ENCODE results near the gene CNBP. TPM values are rescaled to one million over a fixed set of nuclear protein-coding genes. Genes with fewer than 3 reads are reported as not detected.

Gene CNBP
- total and polyA plus RNA-seq, 2 of the 4 experiments (the other 2 are of a cell fraction), result 217 to 223 TPM

- Histone ChIP-seq H2BK5ac (ENCODE audit: low read depth, low read length, poor library complexity, severe bottlenecking) (no peak overlapping the region), H3K36me3 (ENCODE audit: control insufficient read depth, insufficient read depth, low read length) (no peaks in the 10 kb centered on the region), H2AK9ac (replicated peaks; ENCODE audit: low read depth, low read length, poor library complexity) (peak overlapping the region; percentile 65), H3K14ac (replicated peaks; ENCODE audit: low read depth, low read length) (no peak overlapping the region), H3K27ac (ENCODE audit: insufficient read depth, low read length) (no peak overlapping the region), H3K4me1 (ENCODE audit: control insufficient read depth, insufficient read depth, low read length) (peaks cover 2% of the 10 kb centered on the region; the same call in 1 of the 2 replicates), H4K8ac (ENCODE audit: low read depth in 2 of 2, low read length in 2 of 2) (no peak overlapping the region), H3K18ac (ENCODE audit: low read depth, low read length) (no peak overlapping the region), H3K4me3 (ENCODE audit: insufficient read depth, low read depth, low read length) (no peak overlapping the region), H2AFZ (replicated peaks; ENCODE audit: low read length, poor library complexity) (no peak overlapping the region), H3K23ac (ENCODE audit: low read depth, low read length) (no peak overlapping the region), H3K9me3 (ENCODE audit: control insufficient read depth, insufficient read depth, low read length) (no peaks in the 10 kb centered on the region), H4K20me1 (ENCODE audit: insufficient read depth, low read length) (no peaks in the 10 kb centered on the region), H2BK120ac (ENCODE audit: low read depth, low read length) (no peak overlapping the region), H3K9ac (ENCODE audit: low read depth, low read length) (no peak overlapping the region), H3K79me1 (ENCODE audit: low read depth in 1 of 2, low read length in 2 of 2) (no peaks in the 10 kb centered on the region), H4K5ac (ENCODE audit: low read depth, low read length) (no peak overlapping the region), H3K4ac (ENCODE audit: low read depth, low read length) (no peak overlapping the region), H2BK20ac (ENCODE audit: low read depth, low read length) (0 out of 2 replicates have a peak overlapping the region, but pooled peaks have one; percentile 29), H2AK5ac (ENCODE audit: low read depth, low read length) (no peak overlapping the region), H3K4me2 (ENCODE audit: low read depth, low read length) (no peak overlapping the region), H2BK15ac (ENCODE audit: low read depth, low read length) (peak overlapping the region; percentile 31; the same call in 1 of the 3 replicates), H3K27me3 (ENCODE audit: control insufficient read depth, insufficient read depth, low read length) (no peaks in the 10 kb centered on the region), H3K9me1 (ENCODE audit: insufficient read depth, low read length) (peaks cover 4% of the 10 kb centered on the region; the same call in 1 of the 2 replicates), H4K91ac (ENCODE audit: insufficient read depth, low read depth, low read length) (no peak overlapping the region; the same call in 1 of the 2 replicates), H3K56ac (ENCODE audit: extremely low read depth, insufficient read depth, low read length) (no peak overlapping the region)
- dilution Hi-C loops (cut with HindIII; ENCODE audit: low sequenced_read_pairs, unreplicated experiment), result no loop called here
- intact Hi-C loops (cut with micrococcal nuclease), result no loop called here
- TF ChIP-seq RAD21 (IDR thresholded peaks at IDR 0.05; ENCODE audit: low read length) (no peak), POLR2A (IDR thresholded peaks at IDR 0.05; ENCODE audit: low read depth, low read length) (no peak), RCOR1 (IDR thresholded peaks at IDR 0.05; ENCODE audit: insufficient replicate concordance, low read length) (no peak), CHD1 (IDR thresholded peaks at IDR 0.05; ENCODE audit: low read depth, low read length) (no peak), CTCF (conservative IDR thresholded peaks at IDR 0.05; ENCODE audit: low read depth, low read length) (no peak), MAFK (IDR thresholded peaks at IDR 0.05; ENCODE audit: low read depth, low read length) (no peak), USF2 (IDR thresholded peaks at IDR 0.05; ENCODE audit: low read depth, low read length) (no peak), ELK1 (IDR thresholded peaks at IDR 0.05; ENCODE audit: borderline replicate concordance, low read depth, low read length) (no peak), MAZ (IDR thresholded peaks at IDR 0.05; ENCODE audit: borderline replicate concordance, low read depth, low read length) (no peak), RFX5 (IDR thresholded peaks at IDR 0.05; ENCODE audit: low read depth, low read length) (no peak), NFE2L2 (IDR thresholded peaks at IDR 0.05; ENCODE audit: low read depth, low read length) (no peak), BHLHE40 (IDR thresholded peaks at IDR 0.05; ENCODE audit: low read depth, low read length) (no peak), MXI1 (IDR thresholded peaks at IDR 0.05; ENCODE audit: borderline replicate concordance, low read depth, low read length) (no peak), SMC3 (IDR thresholded peaks at IDR 0.05; ENCODE audit: low read depth, low read length) (no peak), CEBPB (IDR thresholded peaks at IDR 0.05; ENCODE audit: low read depth, low read length) (no peak), FOS (IDR thresholded peaks at IDR 0.05; ENCODE audit: low read depth, low read length) (no peak)
- in situ Hi-C loops (cut with MboI; ENCODE audit: low sequenced_read_pairs), result no loop called here
- POLR2A ChIA-PET (ENCODE audit: unreplicated experiment), result no interaction called here
- DNase-seq (no peak), ATAC-seq (ENCODE audit: low read depth) (no peak)
- 54% methylated on average over 3 of the region's 8 CpGs; no CpG with 5 or more reads in 1 of the 2 experiments for WGBS, 2 experiments (ENCODE audit: extremely low coverage in 2 of 2, insufficient read length in 1 of 2)
- CTCF ChIA-PET, result no interaction called here
- no TSS peak for BruUV-seq (replicated peaks)
Observed at GRCh38 chr3:129205109-129205832, 21.6 kb upstream of the CNBP start.
